GM18868 (cell line): ENCODE results near the gene RADIL.

Source experiments
- ATAC-seq: cut with Tn5 transposase; IDR thresholded peaks from one replicate; pipeline ENCODE4 v1.9.1; 2021; ENCODE audit warnings: mild to moderate bottlenecking, moderate library complexity; ENCODE audit not compliant: unreplicated experiment

RADIL gene

DNA sequence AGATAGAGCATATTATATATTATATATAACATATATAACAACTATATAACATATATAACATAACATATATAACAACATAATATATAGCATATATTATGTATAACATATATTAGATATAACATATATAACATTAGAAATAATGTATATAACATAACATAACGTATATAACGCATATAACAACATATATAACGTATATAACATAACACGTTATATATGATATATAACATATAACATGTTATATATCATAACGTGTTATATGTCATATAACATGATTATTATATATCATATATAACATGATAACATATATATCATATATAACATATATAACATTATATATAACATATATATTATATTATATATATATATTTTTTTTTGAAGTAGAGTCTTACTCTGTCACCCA lies 104.4 kb downstream of the RADIL start:
- no peak for ATAC-seq

DNA sequence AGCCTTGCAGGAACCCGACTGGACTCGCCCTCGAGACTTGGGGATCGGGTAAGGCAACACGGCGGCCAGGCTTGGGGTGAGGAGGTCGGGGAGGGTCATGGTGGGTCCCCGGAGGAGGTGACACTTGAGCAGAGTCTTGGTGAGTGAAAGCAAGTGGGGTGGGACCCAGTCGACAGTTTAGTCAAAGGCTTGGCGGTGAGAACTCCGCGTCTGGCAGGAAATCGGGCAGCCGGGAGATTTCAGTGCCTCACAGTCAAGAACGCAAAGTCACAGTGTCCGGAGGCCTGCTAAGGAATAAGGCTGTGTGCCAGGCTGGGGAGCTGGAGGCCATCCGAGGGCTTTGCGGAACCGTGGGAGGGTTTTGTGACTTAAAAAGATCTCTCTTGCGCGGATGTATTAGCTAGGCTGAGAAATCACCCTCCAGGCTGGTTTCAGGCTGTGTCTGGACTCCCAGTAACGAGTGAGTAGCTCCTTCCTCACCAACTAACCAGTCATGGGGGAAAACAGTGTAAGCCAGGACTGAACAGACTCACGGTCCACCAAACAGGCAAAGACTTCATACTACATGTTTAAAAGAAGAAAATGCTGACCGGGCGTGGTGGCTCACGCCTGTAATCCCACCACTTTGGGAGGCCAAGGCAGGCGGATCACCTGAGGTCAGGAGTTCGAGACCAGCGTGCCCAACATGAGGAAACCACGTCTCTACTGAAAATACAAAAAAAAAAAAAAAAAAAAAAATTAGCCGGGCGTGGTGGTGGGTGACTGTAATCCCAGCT lies 107.5 kb downstream of the RADIL start:
- ATAC-seq: peak; percentile 3

DNA sequence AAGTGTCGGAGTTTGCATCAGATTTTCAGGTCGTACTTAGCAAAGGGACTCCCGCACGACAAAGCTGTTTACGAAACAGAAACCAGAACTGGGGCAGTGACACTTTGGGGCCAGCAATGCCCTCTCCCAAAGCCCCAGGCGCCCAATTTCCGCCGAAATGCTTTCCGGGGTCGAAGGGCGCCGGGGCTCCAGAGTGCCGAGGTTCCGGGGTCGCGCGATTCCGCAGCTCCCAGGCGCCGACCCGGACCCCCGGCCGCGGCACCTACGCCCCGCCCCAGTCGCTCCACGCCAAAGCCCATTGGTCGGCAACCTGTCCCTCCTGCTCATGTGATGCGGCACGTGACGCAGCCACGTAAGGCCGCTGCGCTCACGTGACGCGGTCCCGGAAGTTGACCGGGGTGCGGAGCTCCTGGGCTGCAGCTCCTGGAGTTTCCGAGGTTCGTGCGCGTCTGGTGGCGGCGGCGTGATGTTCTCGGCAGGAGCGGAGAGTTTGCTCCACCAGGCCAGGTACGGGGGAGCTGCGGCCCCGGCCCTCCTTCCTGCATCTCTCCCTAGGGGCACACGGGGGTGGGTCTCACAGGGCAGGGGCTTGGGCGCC lies 108.2 kb downstream of the RADIL start, which contains the start of gene AP5Z1:
Gene AP5Z1 (plus strand): TSS at position 374 of the 598 bp plus-strand sequence. CDS start 93 bp downstream, at position 467.
- ATAC-seq: peak; percentile 92

GRCh38 chr7:4774658-4775249 lies 108.8 kb downstream of the RADIL start:
- peak; percentile 37 for ATAC-seq

- ATAC-seq: no peak
Measured at GRCh38 chr7:4774007-4774406, 109.5 kb downstream of the RADIL start.

GRCh38 chr7:4772306-4772705 lies 111.2 kb downstream of the RADIL start:
- no peak for ATAC-seq

DNA sequence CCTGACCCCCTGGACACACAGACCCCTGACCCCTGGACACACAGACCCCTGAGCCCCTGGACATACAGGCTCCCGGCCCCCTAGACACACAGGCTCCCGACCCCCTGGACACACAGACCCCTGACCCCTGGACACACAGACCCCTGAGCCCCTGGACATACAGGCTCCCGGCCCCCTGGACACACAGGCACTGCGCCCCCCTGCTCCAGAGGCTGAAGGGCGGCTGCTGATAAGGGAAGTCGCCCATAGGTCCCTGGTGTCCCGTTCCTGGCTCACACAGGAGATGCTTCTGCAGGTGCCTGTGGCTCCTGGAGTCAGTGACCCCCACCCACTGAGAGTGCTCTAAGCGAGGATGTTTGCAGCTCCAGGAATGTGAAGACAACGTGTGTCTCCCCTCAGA lies 111.8 kb downstream of the RADIL start:
- no peak for ATAC-seq

DNA sequence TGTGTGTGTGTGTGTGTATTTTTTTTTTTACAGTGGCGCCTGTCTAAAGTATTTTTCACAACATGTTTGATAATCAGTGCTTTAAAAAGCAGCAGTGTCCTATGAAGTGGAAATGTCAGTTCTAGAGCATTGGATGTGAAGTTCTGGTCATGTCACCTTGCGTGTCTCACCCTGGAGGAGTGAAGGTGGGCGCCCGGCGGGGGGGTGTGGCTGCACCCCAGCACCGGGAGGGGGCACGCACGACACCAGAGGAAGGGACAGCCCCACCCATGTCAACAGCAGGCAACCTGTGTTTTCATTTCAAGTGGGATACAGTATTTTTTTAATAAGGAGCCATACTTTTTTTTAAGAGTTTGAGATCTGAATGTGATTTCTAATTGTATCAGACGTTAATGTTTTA lies 112.6 kb downstream of the RADIL start:
- no peak for ATAC-seq

DNA sequence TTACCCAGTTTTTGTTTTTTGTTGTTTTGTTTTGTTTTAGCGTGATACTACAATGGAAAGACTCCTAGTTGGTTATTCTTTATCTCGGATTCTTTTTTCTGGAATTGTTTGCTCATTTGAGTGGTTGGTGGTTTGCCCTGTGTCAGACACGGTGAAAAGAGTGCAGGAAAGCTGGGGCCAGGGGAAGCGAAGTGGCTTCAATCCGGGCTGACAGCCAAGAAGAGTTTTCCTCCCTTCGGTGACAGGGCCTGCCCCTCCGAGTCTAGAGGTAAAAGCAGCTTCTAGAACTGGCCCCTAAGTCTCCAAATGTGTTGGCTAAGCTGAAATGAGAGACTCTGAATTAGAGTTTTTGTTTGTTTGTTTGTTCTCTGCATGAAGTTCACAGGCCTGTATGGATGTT lies 113.8 kb downstream of the RADIL start:
- no peak for ATAC-seq

GRCh38 chr7:4768597-4769569 lies 114.6 kb downstream of the RADIL start:
- ATAC-seq: no peak

DNA sequence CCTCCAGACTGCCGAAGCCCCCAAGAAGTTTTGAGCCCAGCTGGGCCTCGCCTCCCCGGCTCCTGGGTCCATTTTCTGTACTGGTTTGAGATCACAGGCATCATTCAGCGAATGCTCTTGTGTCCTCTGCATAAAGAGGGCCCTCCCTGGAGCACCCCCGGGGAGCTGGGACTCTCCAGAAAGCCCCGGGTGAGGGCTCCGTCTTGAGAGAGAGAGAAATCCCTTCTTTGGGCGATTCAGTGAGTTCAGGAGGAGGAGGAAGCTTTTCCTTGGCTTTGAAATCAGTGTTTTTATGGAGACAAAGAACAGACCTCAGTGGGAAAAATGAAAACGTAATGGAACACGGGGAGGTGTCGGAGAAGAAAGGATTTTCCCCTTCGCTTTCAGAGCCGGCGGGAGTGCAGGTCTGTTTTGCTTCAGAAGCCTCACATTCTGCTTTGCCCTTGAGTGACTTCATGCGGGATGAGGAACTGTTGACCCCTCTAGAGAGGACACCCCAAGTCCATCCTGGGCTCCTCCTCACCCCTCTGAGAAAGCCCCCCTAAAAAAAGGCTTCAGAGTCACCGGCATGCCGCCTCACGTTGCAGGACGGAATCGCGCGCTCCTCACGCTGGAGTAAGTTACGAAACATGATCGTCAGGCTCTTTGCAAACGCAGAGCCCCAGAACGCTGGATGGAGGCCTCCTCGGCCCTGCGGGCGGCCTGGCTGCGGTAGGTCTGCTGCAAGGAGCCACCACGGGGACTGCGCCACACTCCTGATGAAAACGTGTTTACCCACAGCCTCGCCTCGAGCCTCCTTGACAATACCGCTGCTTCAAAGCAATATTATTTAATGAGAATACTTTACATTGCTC lies 116.6 kb downstream of the RADIL start:
- ATAC-seq: no peak

DNA sequence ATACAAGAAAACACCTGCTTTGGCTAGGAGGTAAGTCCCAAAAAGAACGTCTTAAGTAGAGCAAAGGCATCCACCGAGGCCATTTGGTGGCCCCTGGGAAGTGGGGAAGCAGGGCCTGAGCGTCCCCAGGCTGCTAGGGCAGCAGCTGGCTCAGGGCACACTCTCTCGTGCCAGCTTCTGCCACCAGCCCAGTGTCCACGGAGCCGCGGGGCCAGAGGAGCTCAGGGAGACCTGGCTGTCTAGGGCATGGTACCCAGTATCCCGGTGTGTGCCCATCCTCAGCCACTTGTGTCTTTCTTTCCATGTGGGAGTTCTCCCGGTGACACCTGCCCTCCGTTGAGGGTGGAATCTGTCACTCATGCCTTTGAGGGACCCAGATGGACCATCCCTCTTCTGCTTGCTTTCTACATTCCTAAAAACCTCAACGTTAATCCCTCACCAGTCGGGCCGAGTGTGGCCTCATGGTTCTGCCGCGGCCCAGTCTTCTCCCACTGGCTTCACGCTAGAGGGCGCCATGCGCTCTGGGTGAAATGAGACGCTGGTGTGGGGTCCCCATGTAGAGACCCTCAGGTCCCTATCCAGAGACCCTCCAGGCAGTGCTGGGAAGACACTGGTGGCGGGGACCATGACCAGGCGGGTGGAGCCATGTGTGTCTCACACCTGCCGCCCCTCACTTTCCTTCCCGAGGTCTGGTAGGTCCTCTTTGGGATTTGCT lies 117.6 kb downstream of the RADIL start:
- no peak for ATAC-seq

DNA sequence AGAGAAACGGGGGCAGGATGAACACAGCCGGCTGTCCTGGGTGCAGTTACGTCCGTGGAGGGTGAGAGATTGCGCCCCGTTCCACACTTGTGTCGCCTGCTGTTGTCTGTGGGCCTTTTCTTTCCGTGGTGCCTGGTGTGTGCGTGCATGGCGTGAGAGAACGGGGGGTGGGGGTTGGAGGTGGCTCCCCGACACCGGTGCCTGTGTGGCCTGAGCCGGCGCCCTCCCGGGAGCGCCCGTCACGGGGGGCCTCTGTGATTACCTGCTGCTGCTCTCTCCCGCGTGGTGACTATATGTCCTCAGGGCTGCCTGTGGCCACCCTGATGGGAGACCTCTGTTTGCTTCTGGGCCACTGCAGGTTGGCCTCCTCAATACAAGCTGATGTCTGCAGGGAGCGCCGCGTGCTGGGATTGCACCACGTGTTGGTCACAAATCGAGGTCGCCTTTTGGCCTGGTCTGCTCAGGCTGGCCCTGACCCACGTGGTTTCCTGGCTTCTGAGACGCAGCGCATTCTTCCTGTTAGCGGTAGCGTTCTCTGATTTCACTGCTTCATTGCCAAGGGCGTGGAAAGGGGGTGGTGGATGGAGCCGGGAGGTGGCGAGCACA lies 119.0 kb downstream of the RADIL start:
- no peak for ATAC-seq

DNA sequence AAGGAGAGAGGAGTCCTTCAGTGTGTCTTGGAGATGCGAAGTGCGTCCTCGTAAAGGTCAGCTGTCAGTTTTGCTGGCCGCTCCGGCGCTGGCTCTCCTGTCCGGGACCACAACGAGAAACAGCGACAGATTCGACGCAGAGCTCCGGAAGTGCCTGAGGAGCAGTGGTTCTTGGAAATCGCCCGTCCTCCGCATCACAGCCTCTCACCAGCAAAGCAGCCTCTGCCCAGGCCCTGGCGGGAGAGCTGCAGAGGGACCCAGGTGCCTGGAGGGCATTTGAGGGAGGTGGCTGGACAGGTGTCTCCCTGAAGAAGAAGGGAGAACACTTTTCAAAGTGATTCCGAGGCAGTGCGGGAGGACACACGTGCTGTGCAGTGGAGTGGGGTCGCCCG lies 119.7 kb downstream of the RADIL start:
- ATAC-seq: no peak

- ATAC-seq: no peak
Measured at GRCh38 chr7:4763091-4763793, 120.3 kb downstream of the RADIL start.

GRCh38 chr7:4762121-4763055 lies 121.1 kb downstream of the RADIL start:
- ATAC-seq: no peak

GRCh38 chr7:4760952-4761351 lies 122.6 kb downstream of the RADIL start:
- ATAC-seq: no peak
